ENCODE data around the gene FARS2.

The FARS2 gene

GRCh38 chr6:5670381-5670780, 409.1 kb downstream of the FARS2 start:
- no peak overlapping the region for H3K4me3 ChIP-seq (replicated peaks; ENCODE audit: low read depth, low read length)
- no peak for DNase-seq (ENCODE audit: low read depth)
- TF ChIP-seq, protein P1, sequence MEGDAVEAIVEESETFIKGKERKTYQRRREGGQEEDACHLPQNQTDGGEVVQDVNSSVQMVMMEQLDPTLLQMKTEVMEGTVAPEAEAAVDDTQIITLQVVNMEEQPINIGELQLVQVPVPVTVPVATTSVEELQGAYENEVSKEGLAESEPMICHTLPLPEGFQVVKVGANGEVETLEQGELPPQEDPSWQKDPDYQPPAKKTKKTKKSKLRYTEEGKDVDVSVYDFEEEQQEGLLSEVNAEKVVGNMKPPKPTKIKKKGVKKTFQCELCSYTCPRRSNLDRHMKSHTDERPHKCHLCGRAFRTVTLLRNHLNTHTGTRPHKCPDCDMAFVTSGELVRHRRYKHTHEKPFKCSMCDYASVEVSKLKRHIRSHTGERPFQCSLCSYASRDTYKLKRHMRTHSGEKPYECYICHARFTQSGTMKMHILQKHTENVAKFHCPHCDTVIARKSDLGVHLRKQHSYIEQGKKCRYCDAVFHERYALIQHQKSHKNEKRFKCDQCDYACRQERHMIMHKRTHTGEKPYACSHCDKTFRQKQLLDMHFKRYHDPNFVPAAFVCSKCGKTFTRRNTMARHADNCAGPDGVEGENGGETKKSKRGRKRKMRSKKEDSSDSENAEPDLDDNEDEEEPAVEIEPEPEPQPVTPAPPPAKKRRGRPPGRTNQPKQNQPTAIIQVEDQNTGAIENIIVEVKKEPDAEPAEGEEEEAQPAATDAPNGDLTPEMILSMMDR (IDR thresholded peaks at IDR 0.05; ENCODE audit: low read length, missing control alignments) = no peak

DNA sequence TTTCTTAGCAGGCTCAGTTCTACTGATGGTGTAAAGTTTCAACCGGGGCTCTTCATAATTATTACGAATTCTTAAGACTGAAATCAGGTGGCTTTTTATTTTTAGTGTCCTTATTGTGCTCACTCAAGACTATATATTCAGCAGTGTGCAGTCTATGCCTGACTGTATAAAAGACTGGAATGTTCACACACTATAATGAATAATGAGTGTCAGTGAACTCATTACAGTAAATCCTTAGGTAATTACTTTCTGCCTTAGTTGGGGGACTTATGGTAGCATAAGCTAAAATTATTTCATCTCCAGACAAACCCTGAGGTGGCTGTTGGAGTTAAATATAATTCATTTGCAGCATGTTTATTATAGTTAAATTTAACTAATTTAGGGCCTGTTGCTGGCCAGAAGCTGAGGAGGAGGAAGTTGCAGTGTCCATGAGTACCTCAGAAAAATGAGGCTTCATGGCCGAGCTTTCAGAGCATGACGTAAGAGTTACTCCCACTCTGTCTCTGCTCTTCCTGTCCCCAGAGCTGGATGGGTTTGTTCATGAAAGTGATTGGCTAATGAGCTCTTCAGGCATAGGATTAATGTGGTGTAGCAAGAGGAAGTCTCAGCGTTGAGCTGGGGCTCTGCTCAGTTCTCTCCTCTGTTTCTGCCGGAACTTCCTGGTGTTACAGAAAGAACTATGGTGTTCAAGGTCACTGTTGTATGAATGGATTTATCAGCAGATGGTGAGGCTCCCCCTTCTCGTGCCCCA, 409.7 kb downstream of the FARS2 start:
- peak; percentile 85 for DNase-seq (ENCODE audit: low read depth)
- TF ChIP-seq, protein P1 (IDR thresholded peaks at IDR 0.05; ENCODE audit: low read length, missing control alignments) = no peak
- H3K4me3 ChIP-seq (replicated peaks; ENCODE audit: low read depth, low read length) = no peak overlapping the region

GRCh38 chr6:5671601-5672559, 410.6 kb downstream of the FARS2 start:
- TF ChIP-seq, protein P1 (IDR thresholded peaks at IDR 0.05; ENCODE audit: low read length, missing control alignments) = no peak
- H3K4me3 ChIP-seq (replicated peaks; ENCODE audit: low read depth, low read length) = no peak overlapping the region
- DNase-seq (ENCODE audit: low read depth) = no peak

- no peak overlapping the region for H3K4me3 ChIP-seq (replicated peaks; ENCODE audit: low read depth, low read length)
- TF ChIP-seq, protein P1 (IDR thresholded peaks at IDR 0.05; ENCODE audit: low read length, missing control alignments) = no peak
- peak; percentile 83 for DNase-seq (ENCODE audit: low read depth)
Measured at GRCh38 chr6:5672581-5673011, 411.3 kb downstream of the FARS2 start.

DNA sequence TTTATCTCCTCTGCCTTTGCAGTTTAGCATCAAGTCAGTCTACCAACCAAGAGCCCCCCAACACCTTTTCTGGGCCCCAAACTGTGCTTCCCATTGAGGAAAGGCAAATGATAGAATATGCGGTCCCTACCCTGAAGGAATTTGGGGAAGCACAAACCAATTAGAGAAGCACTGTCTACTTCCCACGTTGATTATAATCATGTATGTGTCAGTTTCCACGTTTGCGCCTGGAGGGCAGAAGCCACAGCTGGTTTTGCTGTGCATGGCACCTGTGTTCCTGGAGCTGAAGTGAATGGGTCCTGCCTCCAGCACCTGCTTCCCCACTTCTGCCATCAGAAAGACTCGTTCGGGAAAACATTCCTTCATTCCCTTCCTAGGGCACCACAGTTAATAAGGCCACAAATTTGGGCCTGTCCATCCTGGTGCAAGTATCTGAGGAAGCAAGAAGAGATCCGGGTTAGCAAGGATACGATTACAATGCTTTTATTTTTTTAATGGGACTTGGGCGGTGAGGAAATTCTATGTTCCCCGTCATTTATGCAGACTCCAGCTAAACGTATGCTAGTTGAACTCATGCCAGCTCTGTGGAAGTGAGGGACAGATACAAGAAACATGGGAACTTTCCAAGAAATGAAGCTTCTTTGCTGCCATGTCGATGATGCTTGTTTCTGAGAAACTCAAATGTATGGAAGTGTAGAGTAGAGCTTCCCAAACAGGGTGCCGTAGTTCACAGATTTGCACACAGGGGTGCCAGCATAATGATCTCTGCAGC, 411.9 kb downstream of the FARS2 start:
- DNase-seq (ENCODE audit: low read depth) = no peak
- TF ChIP-seq, protein P1 (IDR thresholded peaks at IDR 0.05; ENCODE audit: low read length, missing control alignments) = no peak
- H3K4me3 ChIP-seq (replicated peaks; ENCODE audit: low read depth, low read length) = no peak overlapping the region

DNA sequence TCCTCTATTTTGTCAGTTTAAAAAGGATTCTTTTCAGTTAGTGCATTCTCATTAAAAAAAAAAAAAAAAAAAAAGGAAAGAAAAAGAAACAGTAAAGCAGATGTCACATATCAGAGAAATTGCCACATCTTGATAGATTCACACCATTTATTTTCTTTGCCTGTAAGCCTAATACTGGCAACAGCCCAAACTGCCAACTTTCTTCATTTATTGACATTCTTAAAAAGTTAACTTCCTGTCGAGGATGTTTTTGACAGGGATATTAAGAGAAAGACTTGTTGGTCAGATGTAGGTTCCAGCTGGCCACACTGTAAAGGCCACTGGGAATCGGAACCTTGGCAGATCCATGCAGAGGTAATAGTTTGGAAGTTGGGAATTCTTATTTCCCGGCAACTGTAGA, 412.8 kb downstream of the FARS2 start:
- no peak for DNase-seq (ENCODE audit: low read depth)
- no peak overlapping the region for H3K4me3 ChIP-seq (replicated peaks; ENCODE audit: low read depth, low read length)
- TF ChIP-seq, protein P1 (IDR thresholded peaks at IDR 0.05; ENCODE audit: low read length, missing control alignments) = no peak

Data from fibroblast of pulmonary artery (primary cell).